SK-N-SH (cell line): Measurements from ENCODE around the gene WWOX. TPM values are rescaled to one million over a fixed set of nuclear protein-coding genes. Genes with fewer than 3 reads are reported as not detected.

Source experiments
- CTCF ChIA-PET: fragments of 300-600, 350-600 bp; formaldehyde crosslinking; extraction: SDS; loops from one replicate; lab custom pipeline; 2021; lab: Yijun Ruan, JAX
- POLR2A ChIA-PET: fragments of 350-600 bp; sonication (Branson Sonifier 250); formaldehyde crosslinking; extraction: SDS; loops from one replicate; lab custom pipeline; 2020; ENCODE audit warnings: antibody characterized with exemption, inconsistent platforms; lab: Yijun Ruan, JAX
- DNase-seq: peaks from one replicate; pipeline ENCODE4 v3.0.0; 2012
- H2AFZ ChIP-seq: fragments of 200-600 bp; sonication (generic); 2 replicates; pipeline ENCODE4 v1.8.1; 2016; ENCODE audit warnings: antibody characterized with exemption, mild to moderate bottlenecking, low read depth
- H3F3A ChIP-seq: fragments of 200-600 bp; sonication (generic); replicated peaks from 2 replicates; pipeline ENCODE3; 2016; ENCODE audit warnings: antibody characterized with exemption, mild to moderate bottlenecking; ENCODE audit not compliant: insufficient read depth
- H3K27ac ChIP-seq, 2 experiments: fragments of 200-500 bp in 1 of 2; fragments of 200-600 bp in 1 of 2; sonication (Bioruptor generic) in 1 of 2; sonication (generic), shearing (Covaris generic) in 1 of 2; 2 replicates each; pipeline versions ENCODE4 v1.5.1 to v1.6.1; 2014 to 2016; ENCODE audit warnings: low read depth in 2 of 2, inconsistent platforms in 1 of 2, low read length in 1 of 2, mild to moderate bottlenecking in 1 of 2, mixed read lengths in 1 of 2
- H3K27me3 ChIP-seq: fragments of 200-600 bp; sonication (generic), shearing (Covaris generic); 2 replicates; pipeline ENCODE4 v1.6.1; 2016; ENCODE audit warnings: mixed run types; ENCODE audit not compliant: insufficient read depth
- H3K36me3 ChIP-seq, 2 experiments: fragments of 200-500 bp in 1 of 2; fragments of 200-600 bp in 1 of 2; sonication (Bioruptor generic) in 1 of 2; sonication (generic) in 1 of 2; replicated peaks in 1 of 2; 2 replicates each; pipeline versions ENCODE3 to v1.5.1; 2014 to 2016; ENCODE audit warnings: low read length in 1 of 2, mild to moderate bottlenecking in 1 of 2; ENCODE audit not compliant: insufficient read depth in 2 of 2, control insufficient read depth in 1 of 2
- H3K4me1 ChIP-seq, 2 experiments: fragments of 200-500 bp in 1 of 2; fragments of 200-600 bp in 1 of 2; sonication (Bioruptor generic) in 1 of 2; sonication (generic), shearing (Covaris generic) in 1 of 2; 2 replicates each; pipeline versions ENCODE4 v1.5.1 to v1.6.1; 2014 to 2016; ENCODE audit warnings: low read depth in 1 of 2, low read length in 1 of 2, mixed run types in 1 of 2; ENCODE audit not compliant: insufficient read depth in 2 of 2, control insufficient read depth in 1 of 2
- H3K4me2 ChIP-seq: fragments of 200-600 bp; sonication (generic), shearing (Covaris generic); 2 replicates; pipeline ENCODE4 v1.6.1; 2017; ENCODE audit warnings: mixed run types
- H3K4me3 ChIP-seq, 2 experiments: fragments of 200-500 bp in 1 of 2; fragments of 200-600 bp in 1 of 2; sonication (Bioruptor generic) in 1 of 2; sonication (generic), shearing (Covaris generic) in 1 of 2; 2 replicates each; pipeline versions ENCODE4 v1.5.1 to v1.8.1; 2014 to 2016; ENCODE audit warnings: low read depth in 2 of 2, inconsistent platforms in 1 of 2, low read length in 1 of 2, mild to moderate bottlenecking in 1 of 2, mixed read lengths in 1 of 2, moderate library complexity in 1 of 2
- H3K79me2 ChIP-seq: fragments of 200-600 bp; sonication (generic); 2 replicates; pipeline ENCODE4 v1.8.1; 2017; ENCODE audit warnings: mild to moderate bottlenecking; ENCODE audit not compliant: insufficient read depth
- H3K9ac ChIP-seq: fragments of 200-600 bp; sonication (generic); 2 replicates; pipeline ENCODE4 v1.6.1; 2017; ENCODE audit warnings: mixed run types
- H3K9me2 ChIP-seq: fragments of 200-600 bp; sonication (generic); 2 replicates; pipeline ENCODE4 v1.6.1; 2017; ENCODE audit warnings: mixed run types
- H3K9me3 ChIP-seq: fragments of 200-600 bp; sonication (generic); 2 replicates; pipeline ENCODE4 v1.6.1; 2017; ENCODE audit warnings: mixed run types, mild to moderate bottlenecking, moderate library complexity
- H4K20me1 ChIP-seq: fragments of 200-600 bp; sonication (generic); 2 replicates; pipeline ENCODE4 v1.6.1; 2017; ENCODE audit warnings: mild to moderate bottlenecking, mixed run types; ENCODE audit not compliant: insufficient read depth
- CHD2 ChIP-seq: fragments of 150-350 bp; IDR thresholded peaks from 2 replicates; pipeline ENCODE4 v1.6.1; 2018; ENCODE audit warnings: low read length; ENCODE audit not compliant: partially characterized antibody
- ELF1 ChIP-seq: IDR thresholded peaks from 2 replicates; pipeline ENCODE4 v1.4.0; 2012
- EP300 ChIP-seq, 2 experiments: IDR thresholded peaks; 2 replicates each; pipeline versions ENCODE4 v1.4.0 to v1.6.1; 2012; ENCODE audit warnings: borderline replicate concordance in 1 of 2, low read depth in 1 of 2, low read length in 1 of 2
- EZH2phosphoT487 ChIP-seq: fragments of 200-600 bp; sonication (generic); IDR thresholded peaks from 2 replicates; pipeline ENCODE4 v1.6.1; 2017; ENCODE audit warnings: low read depth, mixed run types, mild to moderate bottlenecking, antibody characterized with exemption, moderate library complexity, borderline replicate concordance
- FOXJ3 ChIP-seq: sonication (generic); formaldehyde crosslinking; IDR thresholded peaks from 2 replicates; pipeline ENCODE4 v1.5.1; 2020; ENCODE audit warnings: mild to moderate bottlenecking, missing genetic modification reagents
- IRF3 ChIP-seq: fragments of 150-350 bp; IDR thresholded peaks from 2 replicates; pipeline ENCODE4 v1.6.1; 2016; ENCODE audit warnings: mild to moderate bottlenecking, low read depth, low read length
- JUND ChIP-seq: IDR thresholded peaks from 2 replicates; pipeline ENCODE4 v1.4.0; 2012
- MXI1 ChIP-seq: IDR thresholded peaks from 2 replicates; pipeline ENCODE4 v1.6.1; 2012; ENCODE audit warnings: mild to moderate bottlenecking, low read depth, low read length, improper control_type of control experiment
- NFIC ChIP-seq: IDR thresholded peaks from 2 replicates; pipeline ENCODE4 v1.4.0; 2012; ENCODE audit warnings: borderline replicate concordance
- NRF1 ChIP-seq: IDR thresholded peaks from 2 replicates; pipeline ENCODE4 v1.6.1; 2012; ENCODE audit warnings: low read depth, mild to moderate bottlenecking, low read length
- POLR2AphosphoS5 ChIP-seq: IDR thresholded peaks from 2 replicates; pipeline ENCODE4 v1.6.1; 2012; ENCODE audit warnings: low read depth, low read length
- RFX5 ChIP-seq: IDR thresholded peaks from 2 replicates; pipeline ENCODE4 v1.6.1; 2012; ENCODE audit warnings: mild to moderate bottlenecking, improper control_type of control experiment, low read length
- RXRA ChIP-seq: IDR thresholded peaks from 2 replicates; pipeline ENCODE4 v1.4.0; 2012; ENCODE audit warnings: low read depth, mild to moderate bottlenecking, borderline replicate concordance
- SIN3A ChIP-seq: IDR thresholded peaks from 2 replicates; pipeline ENCODE4 v1.6.1; 2012; ENCODE audit warnings: low read depth, mild to moderate bottlenecking, low read length, moderate library complexity, borderline replicate concordance
- SMC3 ChIP-seq: IDR thresholded peaks from 2 replicates; pipeline ENCODE4 v1.6.1; 2012; ENCODE audit warnings: low read depth, low read length, improper control_type of control experiment
- TCF12 ChIP-seq: IDR thresholded peaks from 2 replicates; pipeline ENCODE4 v1.4.0; 2012
- TEAD4 ChIP-seq: IDR thresholded peaks from 2 replicates; pipeline ENCODE4 v1.4.0; 2012; ENCODE audit warnings: mild to moderate bottlenecking, borderline replicate concordance; ENCODE audit not compliant: insufficient read depth
- USF2 ChIP-seq: fragments of 150-350 bp; IDR thresholded peaks from 2 replicates; pipeline ENCODE4 v1.6.1; 2017; ENCODE audit warnings: antibody characterized with exemption, low read length, low read depth, borderline replicate concordance
- YY1 ChIP-seq: IDR thresholded peaks from 2 replicates; pipeline ENCODE4 v1.4.0; 2012; ENCODE audit warnings: low read depth, mild to moderate bottlenecking
- ZBTB33 ChIP-seq: IDR thresholded peaks from 2 replicates; pipeline ENCODE4 v1.4.0; 2012; ENCODE audit warnings: low read depth, borderline replicate concordance
- WGBS: methylation state at CpG from one replicate; pipeline ENCODE4 v1.1.6; 2017; ENCODE audit warnings: low lambda C conversion rate; 5-methylcytosine and 5-hydroxymethylcytosine counted together
- polyA plus RNA-seq, 3 experiments: library from polyadenylated mRNA; depleted of rRNA; stranded (reverse); fragments of >200 nt; gene quantifications; 2 replicates each; pipeline ENCODE4 v1.2.3, GENCODE V29; 2012

The WWOX gene
- polyA plus RNA-seq, 1 of the 3 experiments (the other 2 are of a cell fraction): 10.8 TPM

- Histone ChIP-seq H3K27ac (no peak overlapping the region), H3K4me3 (no peak overlapping the region)
- CTCF ChIA-PET: interaction anchor here (1.2 kb wide), 1 partner anchor 20 kb away, joined by 5 read pairs; no protein-coding TSS in a partner anchor
- TF ChIP-seq RXRA (no peak), ZBTB33 (no peak), TEAD4 (no peak), SMC3 (no peak), TCF12 (no peak), NFIC (no peak), MXI1 (no peak), EP300 (IDR thresholded peaks at IDR 0.05; ENCODE audit: borderline replicate concordance in 1 of 2, low read depth in 1 of 2, low read length in 1 of 2) (no peak), JUND (no peak)
- TF ChIP-seq, all 33 proteins: peak for 0
- WGBS: 79% methylated on average over 4 of the region's 4 CpGs
- Histone ChIP-seq H3F3A (no peaks in the 10 kb centered on the region), H3K4me1 (no peaks in the 10 kb centered on the region), H3K27me3 (no peaks in the 10 kb centered on the region), H2AFZ (no peak overlapping the region), H3K36me3 (no peaks in the 10 kb centered on the region), H3K9ac (no peak overlapping the region), H3K9me2 (no peaks in the 10 kb centered on the region), H3K4me2 (no peak overlapping the region), H3K79me2 (no peaks in the 10 kb centered on the region), H4K20me1 (no peaks in the 10 kb centered on the region), H3K9me3 (no peaks in the 10 kb centered on the region)
- POLR2A ChIA-PET: no interaction called here
- no peak for DNase-seq
Measured at GRCh38 chr16:78377312-78377711, 277.9 kb downstream of the WWOX start.

- Histone ChIP-seq H3K4me2 (no peak overlapping the region), H3K9me3 (no peaks in the 10 kb centered on the region), H3F3A (no peaks in the 10 kb centered on the region), H2AFZ (no peak overlapping the region), H3K4me3 (no peak overlapping the region), H3K4me1 (no peaks in the 10 kb centered on the region; a peak in 1 of 4 replicates), H4K20me1 (no peaks in the 10 kb centered on the region), H3K9ac (no peak overlapping the region), H3K27me3 (no peaks in the 10 kb centered on the region), H3K79me2 (no peaks in the 10 kb centered on the region), H3K27ac (no peak overlapping the region), H3K9me2 (no peaks in the 10 kb centered on the region), H3K36me3 (no peaks in the 10 kb centered on the region)
- TF ChIP-seq SIN3A: no peak
- no peak for TF ChIP-seq RFX5
- no peak for TF ChIP-seq NRF1
- TF ChIP-seq USF2: no peak
- no peak for TF ChIP-seq FOXJ3
- TF ChIP-seq MXI1: no peak
- TF ChIP-seq EZH2phosphoT487: no peak
- no peak for TF ChIP-seq POLR2AphosphoS5
- no peak for TF ChIP-seq ELF1
- no peak for TF ChIP-seq IRF3
- no peak for TF ChIP-seq YY1
- no peak for TF ChIP-seq CHD2
- 88% methylated on average over 1 of the region's 1 CpG for WGBS
- POLR2A ChIA-PET: no interaction called here
- no peak for DNase-seq
- CTCF ChIA-PET: no interaction called here
Measured at GRCh38 chr16:78381060-78381459, 281.6 kb downstream of the WWOX start.
